Urothelium cell line (cell line): Measurements from ENCODE around the gene KLK3.
"Not testable (repeated sequence)": the region's sequence is repeated elsewhere in the genome, so short reads cannot be mapped to it uniquely, and the experiment has no call there.

ENCODE experiments used
- DNase-seq: peaks from one replicate; pipeline ENCODE4 v3.0.0; 2011; ENCODE audit warnings: low spot score, mixed read lengths
- FAIRE-seq: peaks from 2 replicates; lab custom pipeline; 2011; peaks lifted over from hg19 to GRCh38; lab: Jason Lieb, UNC

The KLK3 gene

DNA sequence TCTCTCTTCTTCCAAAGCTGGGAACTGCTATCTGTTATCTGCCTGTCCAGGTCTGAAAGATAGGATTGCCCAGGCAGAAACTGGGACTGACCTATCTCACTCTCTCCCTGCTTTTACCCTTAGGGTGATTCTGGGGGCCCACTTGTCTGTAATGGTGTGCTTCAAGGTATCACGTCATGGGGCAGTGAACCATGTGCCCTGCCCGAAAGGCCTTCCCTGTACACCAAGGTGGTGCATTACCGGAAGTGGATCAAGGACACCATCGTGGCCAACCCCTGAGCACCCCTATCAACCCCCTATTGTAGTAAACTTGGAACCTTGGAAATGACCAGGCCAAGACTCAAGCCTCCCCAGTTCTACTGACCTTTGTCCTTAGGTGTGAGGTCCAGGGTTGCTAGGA lies 5.1 kb downstream of the KLK3 start:
- FAIRE-seq = no peak
- no peak for DNase-seq

DNA sequence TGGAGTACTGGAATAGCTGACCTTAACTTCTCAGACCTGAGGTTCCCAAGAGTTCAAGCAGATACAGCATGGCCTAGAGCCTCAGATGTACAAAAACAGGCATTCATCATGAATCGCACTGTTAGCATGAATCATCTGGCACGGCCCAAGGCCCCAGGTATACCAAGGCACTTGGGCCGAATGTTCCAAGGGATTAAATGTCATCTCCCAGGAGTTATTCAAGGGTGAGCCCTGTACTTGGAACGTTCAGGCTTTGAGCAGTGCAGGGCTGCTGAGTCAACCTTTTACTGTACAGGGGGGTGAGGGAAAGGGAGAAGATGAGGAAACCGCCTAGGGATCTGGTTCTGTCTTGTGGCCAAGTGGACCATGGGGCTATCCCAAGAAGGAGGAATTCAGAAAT lies 6.3 kb downstream of the KLK3 start:
- FAIRE-seq (no peak), DNase-seq (no peak)

DNA sequence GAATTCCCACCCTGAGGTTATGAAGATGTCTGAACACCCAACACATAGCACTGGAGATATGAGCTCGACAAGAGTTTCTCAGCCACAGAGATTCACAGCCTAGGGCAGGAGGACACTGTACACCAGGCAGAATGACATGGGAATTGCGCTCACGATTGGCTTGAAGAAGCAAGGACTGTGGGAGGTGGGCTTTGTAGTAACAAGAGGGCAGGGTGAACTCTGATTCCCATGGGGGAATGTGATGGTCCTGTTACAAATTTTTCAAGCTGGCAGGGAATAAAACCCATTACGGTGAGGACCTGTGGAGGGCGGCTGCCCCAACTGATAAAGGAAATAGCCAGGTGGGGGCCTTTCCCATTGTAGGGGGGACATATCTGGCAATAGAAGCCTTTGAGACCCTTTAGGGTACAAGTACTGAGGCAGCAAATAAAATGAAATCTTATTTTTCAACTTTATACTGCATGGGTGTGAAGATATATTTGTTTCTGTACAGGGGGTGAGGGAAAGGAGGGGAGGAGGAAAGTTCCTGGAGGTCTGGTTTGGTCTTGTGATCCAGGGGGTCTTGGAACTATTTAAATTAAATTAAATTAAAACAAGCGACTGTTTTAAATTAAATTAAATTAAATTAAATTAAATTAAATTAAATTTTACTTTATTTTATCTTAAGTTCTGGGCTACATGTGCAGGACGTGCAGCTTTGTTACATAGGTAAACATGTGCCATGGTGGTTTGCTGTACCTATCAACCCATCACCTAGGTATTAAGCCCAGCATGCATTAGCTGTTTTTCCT lies 7.0 kb downstream of the KLK3 start:
- FAIRE-seq (no peak), DNase-seq (no peak)

DNA sequence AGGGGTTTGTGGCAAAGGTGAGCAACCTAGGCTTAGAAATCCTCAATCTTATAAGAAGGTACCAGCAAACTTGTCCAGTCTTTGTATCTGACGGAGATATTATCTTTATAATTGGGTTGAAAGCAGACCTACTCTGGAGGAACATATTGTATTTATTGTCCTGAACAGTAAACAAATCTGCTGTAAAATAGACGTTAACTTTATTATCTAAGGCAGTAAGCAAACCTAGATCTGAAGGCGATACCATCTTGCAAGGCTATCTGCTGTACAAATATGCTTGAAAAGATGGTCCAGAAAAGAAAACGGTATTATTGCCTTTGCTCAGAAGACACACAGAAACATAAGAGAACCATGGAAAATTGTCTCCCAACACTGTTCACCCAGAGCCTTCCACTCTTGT lies 14.8 kb downstream of the KLK3 start:
- no peak for FAIRE-seq
- DNase-seq = no peak

DNA sequence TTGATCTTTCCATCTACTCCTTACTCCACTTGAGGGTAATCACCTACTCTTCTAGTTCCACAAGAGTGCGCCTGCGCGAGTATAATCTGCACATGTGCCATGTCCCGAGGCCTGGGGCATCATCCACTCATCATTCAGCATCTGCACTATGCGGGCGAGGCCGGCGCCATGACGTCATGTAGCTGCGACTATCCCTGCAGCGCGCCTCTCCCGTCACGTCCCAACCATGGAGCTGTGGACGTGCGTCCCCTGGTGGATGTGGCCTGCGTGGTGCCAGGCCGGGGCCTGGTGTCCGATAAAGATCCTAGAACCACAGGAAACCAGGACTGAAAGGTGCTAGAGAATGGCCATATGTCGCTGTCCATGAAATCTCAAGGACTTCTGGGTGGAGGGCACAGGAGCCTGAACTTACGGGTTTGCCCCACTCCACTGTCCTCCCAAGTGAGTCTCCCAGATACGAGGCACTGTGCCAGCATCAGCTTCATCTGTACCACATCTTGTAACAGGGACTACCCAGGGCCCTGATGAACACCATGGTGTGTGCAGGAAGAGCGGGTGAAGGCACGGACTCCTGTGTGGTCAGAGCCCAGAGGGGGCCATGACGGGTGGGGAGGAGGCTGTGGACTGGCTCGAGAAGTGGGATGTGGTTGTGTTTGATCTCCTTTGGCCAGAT lies 15.8 kb downstream of the KLK3 start:
- DNase-seq (peak; percentile 83), FAIRE-seq (peak; percentile 85)

DNA sequence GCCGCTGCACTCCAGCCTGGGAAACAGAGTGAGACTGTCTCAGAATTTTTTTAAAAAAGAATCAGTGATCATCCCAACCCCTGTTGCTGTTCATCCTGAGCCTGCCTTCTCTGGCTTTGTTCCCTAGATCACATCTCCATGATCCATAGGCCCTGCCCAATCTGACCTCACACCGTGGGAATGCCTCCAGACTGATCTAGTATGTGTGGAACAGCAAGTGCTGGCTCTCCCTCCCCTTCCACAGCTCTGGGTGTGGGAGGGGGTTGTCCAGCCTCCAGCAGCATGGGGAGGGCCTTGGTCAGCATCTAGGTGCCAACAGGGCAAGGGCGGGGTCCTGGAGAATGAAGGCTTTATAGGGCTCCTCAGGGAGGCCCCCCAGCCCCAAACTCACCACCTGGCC lies 18.3 kb downstream of the KLK3 start, which contains the start of gene KLK2:
Gene KLK2 (plus strand): TSS at position 384 of the 400 bp plus-strand sequence. CDS start 35 bp downstream, outside the sequence.
- DNase-seq (no peak), FAIRE-seq (no peak)

DNA sequence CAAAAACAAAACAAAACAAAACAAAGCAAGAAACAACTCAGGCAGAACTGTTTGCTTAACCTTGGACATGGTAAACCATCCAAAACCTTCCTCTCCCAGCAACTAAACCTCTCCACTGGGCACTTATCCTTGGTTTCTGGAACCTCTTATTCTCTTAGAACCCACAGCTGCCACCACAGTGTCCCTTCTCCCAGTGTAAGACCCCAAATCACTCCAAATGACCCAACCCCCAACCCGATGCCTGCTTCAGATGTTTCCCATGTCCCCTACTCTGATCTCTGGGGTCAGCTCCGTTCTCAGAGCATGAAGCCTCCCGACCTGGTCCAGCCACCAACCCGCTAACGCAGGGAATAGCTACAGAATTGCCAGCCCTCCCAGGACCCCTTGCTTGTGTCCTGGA lies 19.5 kb downstream of the KLK3 start:
- FAIRE-seq (no peak), DNase-seq (no peak)

DNA sequence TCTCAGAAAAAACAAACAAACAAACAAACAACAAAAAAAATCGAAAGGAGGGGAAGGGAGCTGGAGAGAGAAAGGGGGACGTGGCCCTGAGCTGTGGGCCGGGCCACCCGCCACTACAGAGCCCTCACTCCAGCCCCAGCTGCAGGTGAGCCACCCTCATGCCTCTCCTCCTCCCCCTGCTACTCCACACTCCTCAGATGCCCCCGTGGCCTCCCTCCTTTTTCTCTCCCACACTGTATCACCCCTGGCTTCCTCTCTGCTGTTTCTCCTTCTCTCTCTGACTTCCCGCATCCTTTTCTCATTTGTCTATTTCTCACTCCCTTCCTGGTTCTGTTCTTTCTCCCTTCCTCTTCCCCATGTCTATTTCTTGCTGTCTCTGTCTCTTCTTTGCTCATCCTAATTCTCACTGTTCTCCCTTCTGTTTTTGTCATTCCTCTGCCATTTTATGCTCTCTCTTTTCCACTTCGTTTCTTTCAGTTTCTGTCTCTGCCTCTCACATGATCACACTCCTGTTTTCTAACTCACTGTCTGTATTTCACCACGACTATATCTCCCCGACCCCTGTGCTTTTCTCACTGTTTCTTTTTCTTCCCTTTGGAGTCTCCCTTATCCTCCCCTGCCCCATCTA lies 21.2 kb downstream of the KLK3 start:
- DNase-seq = no peak
- FAIRE-seq = no peak

DNA sequence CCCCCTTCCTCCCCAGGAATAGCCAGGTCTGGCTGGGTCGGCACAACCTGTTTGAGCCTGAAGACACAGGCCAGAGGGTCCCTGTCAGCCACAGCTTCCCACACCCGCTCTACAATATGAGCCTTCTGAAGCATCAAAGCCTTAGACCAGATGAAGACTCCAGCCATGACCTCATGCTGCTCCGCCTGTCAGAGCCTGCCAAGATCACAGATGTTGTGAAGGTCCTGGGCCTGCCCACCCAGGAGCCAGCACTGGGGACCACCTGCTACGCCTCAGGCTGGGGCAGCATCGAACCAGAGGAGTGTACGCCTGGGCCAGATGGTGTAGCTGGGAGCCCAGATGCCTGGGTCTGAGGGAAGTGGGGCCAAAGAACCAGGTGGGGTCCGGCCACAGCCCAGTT lies 21.7 kb downstream of the KLK3 start:
- DNase-seq = no peak
- FAIRE-seq = no peak

DNA sequence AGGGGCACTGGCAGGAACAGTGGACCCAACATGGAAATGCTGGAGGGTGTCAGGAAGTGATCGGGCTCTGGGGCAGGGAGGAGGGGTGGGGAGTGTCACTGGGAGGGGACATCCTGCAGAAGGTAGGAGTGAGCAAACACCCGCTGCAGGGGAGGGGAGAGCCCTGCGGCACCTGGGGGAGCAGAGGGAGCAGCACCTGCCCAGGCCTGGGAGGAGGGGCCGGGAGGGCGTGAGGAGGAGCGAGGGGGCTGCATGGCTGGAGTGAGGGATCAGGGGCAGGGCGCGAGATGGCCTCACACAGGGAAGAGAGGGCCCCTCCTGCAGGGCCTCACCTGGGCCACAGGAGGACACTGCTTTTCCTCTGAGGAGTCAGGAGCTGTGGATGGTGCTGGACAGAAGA lies 22.6 kb downstream of the KLK3 start:
- DNase-seq = no peak
- FAIRE-seq = no peak

DNA sequence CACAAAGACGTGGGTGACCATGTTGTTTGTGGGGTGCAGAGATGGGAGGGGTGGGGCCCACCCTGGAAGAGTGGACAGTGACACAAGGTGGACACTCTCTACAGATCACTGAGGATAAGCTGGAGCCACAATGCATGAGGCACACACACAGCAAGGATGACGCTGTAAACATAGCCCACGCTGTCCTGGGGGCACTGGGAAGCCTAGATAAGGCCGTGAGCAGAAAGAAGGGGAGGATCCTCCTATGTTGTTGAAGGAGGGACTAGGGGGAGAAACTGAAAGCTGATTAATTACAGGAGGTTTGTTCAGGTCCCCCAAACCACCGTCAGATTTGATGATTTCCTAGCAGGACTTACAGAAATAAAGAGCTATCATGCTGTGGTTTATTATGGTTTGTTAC lies 24.1 kb downstream of the KLK3 start:
- no peak for FAIRE-seq

DNA sequence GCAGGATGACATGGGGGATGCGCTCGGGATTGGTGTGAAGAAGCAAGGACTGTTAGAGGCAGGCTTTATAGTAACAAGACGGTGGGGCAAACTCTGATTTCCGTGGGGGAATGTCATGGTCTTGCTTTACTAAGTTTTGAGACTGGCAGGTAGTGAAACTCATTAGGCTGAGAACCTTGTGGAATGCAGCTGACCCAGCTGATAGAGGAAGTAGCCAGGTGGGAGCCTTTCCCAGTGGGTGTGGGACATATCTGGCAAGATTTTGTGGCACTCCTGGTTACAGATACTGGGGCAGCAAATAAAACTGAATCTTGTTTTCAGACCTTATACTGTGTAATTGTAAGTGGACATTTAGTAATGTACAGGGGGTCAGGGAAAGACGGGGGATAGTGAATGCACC lies 25.5 kb downstream of the KLK3 start:
- no peak for DNase-seq

More for the DNA sequence above, 24.1 kb downstream of the KLK3 start:
- DNase-seq = no peak

DNA sequence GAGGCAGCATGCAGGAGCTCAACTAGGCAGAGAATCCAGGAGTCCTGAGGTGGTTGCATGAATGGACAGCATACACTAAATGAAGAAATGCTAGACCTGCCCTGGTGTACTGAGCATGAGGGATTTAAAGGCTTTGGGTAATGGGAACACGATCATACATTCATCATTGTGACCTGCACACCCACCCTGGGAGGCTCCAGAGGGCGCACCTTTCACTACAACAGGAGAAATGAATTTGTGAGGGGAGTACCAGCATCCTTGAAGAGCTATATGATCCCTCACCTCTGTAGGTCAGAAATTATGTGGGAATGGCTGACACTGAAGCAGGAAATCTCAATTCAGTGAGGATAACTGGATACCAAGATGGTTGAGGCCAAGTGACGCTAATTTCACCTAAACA lies 27.5 kb downstream of the KLK3 start:
- FAIRE-seq (no peak), DNase-seq (no peak)

More for the DNA sequence above, 25.5 kb downstream of the KLK3 start:
- FAIRE-seq = no peak

DNA sequence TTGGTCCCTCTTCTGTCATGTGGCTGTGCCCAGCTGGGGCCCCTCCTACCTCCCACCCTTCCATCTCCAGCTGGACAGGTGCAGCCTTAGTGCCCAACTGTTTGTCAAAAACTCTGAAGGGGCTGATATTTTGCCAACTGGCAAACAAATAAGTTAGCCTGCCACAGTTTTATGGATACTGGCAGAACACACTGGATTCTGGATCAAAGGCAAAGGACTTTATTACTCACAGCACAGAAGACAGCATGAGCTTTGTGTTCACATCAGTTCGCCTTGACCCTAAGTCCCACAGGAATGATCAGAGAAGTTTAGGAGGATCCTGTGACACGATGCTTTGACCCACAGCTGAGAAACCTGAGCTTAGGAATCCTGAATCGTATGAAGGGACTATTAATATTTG lies 34.9 kb downstream of the KLK3 start:
- DNase-seq (no peak), FAIRE-seq (no peak)

DNA sequence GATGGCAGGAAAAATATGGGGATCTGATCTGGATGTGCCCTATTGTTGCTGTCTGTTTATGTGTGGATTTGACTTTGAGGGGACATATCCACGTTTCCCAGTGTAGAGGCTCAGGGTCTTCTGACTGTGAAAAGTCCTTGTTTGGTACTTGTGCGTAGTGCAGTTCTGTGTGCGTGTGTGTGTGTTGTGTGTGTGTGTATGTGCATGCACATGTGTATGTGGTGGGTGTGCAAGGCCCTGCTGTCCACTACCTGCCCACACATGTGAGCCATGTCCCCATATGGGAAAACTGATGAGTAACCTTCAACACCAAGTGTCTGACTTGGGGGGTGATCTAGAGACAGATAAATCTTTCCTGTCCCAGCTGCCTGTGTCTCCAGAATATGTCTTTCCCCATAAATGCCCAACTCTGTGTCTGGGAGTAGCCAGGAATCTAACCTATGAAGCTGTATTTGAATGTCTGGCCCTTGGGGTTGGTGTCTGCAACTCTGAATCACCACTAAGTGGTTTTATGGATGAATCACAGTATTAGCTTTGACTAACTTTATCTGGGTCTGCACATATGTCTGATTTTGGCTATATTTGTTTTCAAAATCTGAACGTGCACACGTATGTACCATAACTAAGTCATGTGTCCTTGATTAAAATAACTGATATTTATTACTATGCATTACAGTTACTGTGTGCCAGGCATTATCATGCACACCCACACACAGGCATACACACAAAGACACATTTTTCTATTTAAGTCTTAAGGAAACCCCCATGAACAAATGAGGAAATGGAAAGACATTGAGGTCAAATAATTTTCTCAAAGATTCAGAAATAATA lies 35.9 kb downstream of the KLK3 start:
- no peak for FAIRE-seq
- DNase-seq = peak; percentile 60

DNA sequence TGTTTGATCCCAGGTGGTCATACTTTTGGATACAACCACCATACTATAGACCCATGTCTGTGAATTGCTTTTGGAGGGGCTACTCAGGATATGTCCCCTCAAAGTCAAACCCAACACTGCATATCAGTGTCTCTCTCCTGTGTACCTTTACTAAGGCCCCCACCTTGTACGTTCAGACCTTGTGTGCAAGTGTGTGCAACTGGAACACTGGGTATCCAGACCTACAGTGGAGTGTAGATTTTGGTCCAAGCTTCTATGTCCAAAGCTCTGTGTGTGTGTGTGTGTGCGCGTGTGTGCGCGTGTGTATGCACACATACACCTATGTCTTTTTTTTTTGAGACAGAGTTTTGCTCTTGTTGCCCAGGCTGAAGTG lies 36.5 kb downstream of the KLK3 start:
- DNase-seq (no peak), FAIRE-seq (no peak)

DNA sequence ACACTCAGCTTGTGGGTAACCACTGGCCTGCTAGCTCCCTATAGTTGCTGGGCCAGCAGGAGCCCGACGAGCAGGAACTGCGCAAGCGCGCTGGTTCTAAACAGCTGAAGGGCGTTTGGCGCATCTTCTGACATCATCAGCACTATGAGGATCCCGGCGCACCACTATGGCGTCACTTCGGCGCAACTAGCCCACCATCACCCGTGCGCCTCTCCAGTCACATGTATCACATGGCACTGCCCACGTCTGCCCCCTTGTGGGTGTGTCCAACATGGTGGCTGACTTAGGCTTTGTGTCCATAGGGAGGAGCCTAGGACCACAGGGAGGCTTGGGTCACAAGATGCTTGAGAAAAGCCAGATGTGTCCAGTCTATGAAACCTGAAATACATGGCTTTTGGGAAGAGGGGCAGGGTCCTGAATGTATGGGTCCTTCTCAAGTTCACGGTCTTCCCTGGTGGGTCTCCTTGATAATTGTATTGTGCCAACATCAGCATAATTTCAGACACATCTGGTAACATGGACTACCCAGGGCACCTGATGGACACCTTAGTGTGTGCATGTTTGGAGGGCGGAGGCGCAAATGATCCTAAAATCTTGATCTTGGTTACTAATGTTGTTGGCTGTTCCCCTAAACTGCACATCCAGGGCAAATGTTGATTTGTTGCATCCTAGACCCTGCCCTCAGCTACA lies 38.5 kb downstream of the KLK3 start:
- FAIRE-seq (no peak), DNase-seq (no peak)

DNA sequence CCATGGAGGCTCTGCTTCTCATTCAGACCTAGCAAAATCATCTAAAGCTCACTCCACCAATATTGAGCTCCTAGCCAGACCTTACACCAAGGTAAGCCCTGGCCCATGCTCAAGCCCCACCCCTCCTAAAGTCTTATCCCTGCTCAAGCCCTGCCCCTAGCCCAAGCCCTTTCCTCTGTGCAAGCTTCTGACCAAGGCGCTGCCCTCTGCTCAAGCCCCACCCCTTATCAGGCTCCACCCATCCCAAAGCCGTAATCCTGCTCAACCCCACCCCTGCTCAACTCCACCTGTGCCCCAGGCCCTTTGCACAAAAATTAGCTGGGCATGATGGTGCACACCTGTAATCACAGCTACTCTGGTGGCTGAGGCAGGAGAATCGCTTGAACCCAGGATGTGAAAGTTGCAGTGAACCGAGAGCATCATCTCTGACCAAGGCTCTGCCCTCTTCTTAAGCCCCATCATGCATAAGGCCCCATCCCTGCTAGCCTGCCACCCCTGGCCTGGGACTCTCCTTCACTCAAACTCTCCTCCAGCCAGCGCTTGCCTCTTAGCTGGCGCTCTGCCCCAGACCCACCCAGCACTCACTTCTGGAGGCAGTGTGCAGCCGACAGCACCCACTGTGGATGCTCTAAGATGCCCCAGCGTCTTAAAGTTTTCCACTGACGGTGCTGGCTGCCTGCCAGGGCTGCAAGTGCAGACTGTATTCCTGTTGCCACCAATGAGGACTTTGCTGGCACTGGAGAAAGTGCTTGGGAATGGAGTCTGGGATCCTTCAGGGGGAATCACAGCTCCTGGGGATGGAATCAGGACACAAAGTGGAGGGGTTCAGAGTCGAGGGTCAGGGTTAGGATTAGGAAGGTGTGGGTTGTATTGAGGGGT lies 40.0 kb downstream of the KLK3 start:
- FAIRE-seq (no peak), DNase-seq (no peak)

DNA sequence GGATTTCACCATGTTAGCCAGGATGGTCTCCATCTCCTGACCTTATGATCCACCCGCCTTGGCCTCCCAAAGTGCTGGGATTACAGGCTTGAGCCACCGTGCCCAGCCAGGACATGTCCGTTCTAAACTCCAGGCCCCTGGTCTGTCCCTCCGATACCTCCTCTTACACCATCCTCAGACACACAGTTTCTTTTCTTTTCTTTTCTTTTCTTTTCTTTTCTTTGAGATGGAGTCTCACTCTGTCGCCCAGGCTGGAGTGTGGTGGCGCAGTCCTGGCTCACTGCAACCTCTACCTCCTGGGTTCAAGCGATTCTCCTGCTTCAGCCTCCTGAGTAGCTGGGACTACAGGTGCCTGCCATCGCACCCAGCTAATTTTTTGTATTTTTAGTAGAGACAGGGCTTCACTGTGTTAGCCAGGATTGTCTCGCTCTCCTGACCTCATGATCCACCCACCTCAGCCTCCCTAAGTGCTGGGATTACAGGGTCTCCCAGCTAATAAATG lies 41.4 kb downstream of the KLK3 start:
- FAIRE-seq, DNase-seq: not testable (repeated sequence)
